ENCODE data around the gene IGF2R. TPM values are rescaled to one million over a fixed set of nuclear protein-coding genes. Genes with fewer than 3 reads are reported as not detected.

The IGF2R gene
- total RNA-seq, 1 experiment from 2014 or later: 75.3 TPM

GRCh38 chr6:160022793-160023192 lies 53.9 kb downstream of the IGF2R start:
- no peak for ATAC-seq
- POLR2A ChIA-PET: no interaction called here
- H3K4me1 Mint-ChIP-seq: no peaks in the 10 kb centered on the region

More at GRCh38 chr6:160022793-160023192, 53.9 kb downstream of the IGF2R start:
- Mint-ChIP-seq H3K27me3 (ENCODE audit: low read depth) (no peaks in the 10 kb centered on the region), H3K9me3 (peaks cover 15% of the 10 kb centered on the region), H3K27ac (no peak overlapping the region), H3K4me3 (no peak overlapping the region), H3K36me3 (peaks cover 21% of the 10 kb centered on the region)
- CTCF ChIA-PET: no interaction called here
- DNase-seq (ENCODE audit: low spot score): no peak
- no peak for TF ChIP-seq FOXP4 (CRISPR knock-in tag; IDR thresholded peaks at IDR 0.05)
- no peak for TF ChIP-seq SP1 (CRISPR knock-in tag; conservative IDR thresholded peaks at IDR 0.05)
- TF ChIP-seq NFYB (CRISPR knock-in tag; conservative IDR thresholded peaks at IDR 0.05; ENCODE audit: low read depth): no peak
- TF ChIP-seq E2F4 (CRISPR knock-in tag; IDR thresholded peaks at IDR 0.05; ENCODE audit: borderline replicate concordance, low read depth): no peak
- no peak for TF ChIP-seq MYBL2 (CRISPR knock-in tag; IDR thresholded peaks at IDR 0.05)
- no peak for TF ChIP-seq ZNF423 (CRISPR knock-in tag; IDR thresholded peaks at IDR 0.05)
- TF ChIP-seq CBFB (CRISPR knock-in tag; IDR thresholded peaks at IDR 0.05; ENCODE audit: low read depth): no peak
- TF ChIP-seq E2F1 (CRISPR knock-in tag; IDR thresholded peaks at IDR 0.05): no peak
- no peak for TF ChIP-seq CDX4 (CRISPR knock-in tag; IDR thresholded peaks at IDR 0.05; ENCODE audit: borderline replicate concordance)
- TF ChIP-seq ZNF671 (CRISPR knock-in tag; IDR thresholded peaks at IDR 0.05): no peak
- no peak for TF ChIP-seq CTCF (IDR thresholded peaks at IDR 0.05)
- TF ChIP-seq ZBTB21 (CRISPR knock-in tag; IDR thresholded peaks at IDR 0.05; ENCODE audit: borderline replicate concordance): no peak
- TF ChIP-seq MLX (CRISPR knock-in tag; IDR thresholded peaks at IDR 0.05): no peak
- no peak for TF ChIP-seq ZNF425 (CRISPR knock-in tag; conservative IDR thresholded peaks at IDR 0.05)
- no peak for TF ChIP-seq ZNF121 (CRISPR knock-in tag; IDR thresholded peaks at IDR 0.05)
- TF ChIP-seq ZMAT4 (CRISPR knock-in tag; IDR thresholded peaks at IDR 0.05): no peak
- TF ChIP-seq SMAD4 (CRISPR knock-in tag; IDR thresholded peaks at IDR 0.05): no peak
- no peak for TF ChIP-seq CREB1 (CRISPR knock-in tag; IDR thresholded peaks at IDR 0.05)
- TF ChIP-seq ZNF532 (CRISPR knock-in tag; IDR thresholded peaks at IDR 0.05; ENCODE audit: borderline replicate concordance): no peak
